ENCODE measurements around the gene PAK5.

- TF ChIP-seq CTCF (IDR thresholded peaks at IDR 0.05) = no peak
- TF ChIP-seq POLR2AphosphoS5 (IDR thresholded peaks at IDR 0.05; ENCODE audit: low read depth, low read length) = no peak
- TF ChIP-seq REST (IDR thresholded peaks at IDR 0.05; ENCODE audit: insufficient read depth in 1 of 2, low read depth in 2 of 2, low read length in 1 of 2) = no peak
- TF ChIP-seq TCF7L2 (IDR thresholded peaks at IDR 0.05; ENCODE audit: low read depth, low read length) = no peak
Observed at GRCh38 chr20:9591080-9591479, 247.8 kb downstream of the PAK5 start.

Measured in Panc1 (cell line).